Transverse colon (tissue), 4 donors: ENCODE data around the gene TCFL5. TPM values are rescaled to one million over a fixed set of nuclear protein-coding genes. Genes with fewer than 3 reads are reported as not detected.

Experiments used
- DNase-seq: peaks from one replicate; pipeline ENCODE4 v3.0.0-alpha.2; 2019
- H3K27ac ChIP-seq, 4 donors: fragments of 200-600 bp; sonication (generic); 2 replicates each; pipeline ENCODE4 v1.5.1; 2016 to 2018; ENCODE audit warnings: inconsistent platforms in 4 of 4
- H3K27me3 ChIP-seq: fragments of 200-600 bp; sonication (generic); 2 replicates; pipeline ENCODE4 v1.5.1; 2017; ENCODE audit warnings: inconsistent platforms
- H3K36me3 ChIP-seq, 4 donors: fragments of 200-600 bp; sonication (generic); 2 replicates each; pipeline ENCODE4 v1.5.1; 2017 to 2019; ENCODE audit warnings: inconsistent platforms in 4 of 4
- H3K4me1 ChIP-seq, 4 donors: fragments of 200-600 bp; sonication (generic); 2 replicates each; pipeline ENCODE4 v1.5.1; 2017 to 2020; ENCODE audit warnings: inconsistent platforms in 4 of 4
- H3K4me3 ChIP-seq, 4 donors: fragments of 200-600 bp; sonication (generic); 1 replicate in 1 of 4; 2 replicates in 3 of 4; pipeline versions ENCODE4 v1.5.1 to v1.6.1; 2017 to 2019; ENCODE audit warnings: inconsistent platforms in 4 of 4
- H3K9me3 ChIP-seq, 2 donors: fragments of 200-600 bp; sonication (generic); 2 replicates each; pipeline ENCODE4 v1.5.1; 2017 to 2019; ENCODE audit warnings: inconsistent platforms in 2 of 2
- CTCF ChIP-seq, 5 experiments: fragments of 200-600 bp in 3 of 5; fragments of 450-650 bp in 2 of 5; sonication (generic) in 3 of 5; IDR thresholded peaks; 1 replicate in 2 of 5; 2 replicates in 3 of 5; pipeline ENCODE4 v1.5.1; 2016 to 2017; ENCODE audit warnings: antibody characterized with exemption in 5 of 5, inconsistent platforms in 3 of 5, mild to moderate bottlenecking in 2 of 5, moderate library complexity in 1 of 5
- EP300 ChIP-seq: sonication (generic); formaldehyde crosslinking; IDR thresholded peaks from one replicate; pipeline ENCODE4 v1.6.1; 2017; ENCODE audit warnings: antibody characterized with exemption, low read depth
- POLR2A ChIP-seq: fragments of 450-650 bp; IDR thresholded peaks from one replicate; pipeline ENCODE4 v1.6.1; 2016; ENCODE audit warnings: antibody characterized with exemption, mild to moderate bottlenecking, moderate library complexity
- POLR2AphosphoS5 ChIP-seq, 3 donors: sonication (generic); formaldehyde crosslinking; IDR thresholded peaks; one replicate each; pipeline ENCODE4 v1.6.1; 2016; ENCODE audit warnings: antibody characterized with exemption in 3 of 3
- WGBS, 2 donors: methylation state at CpG; one replicate each; pipeline ENCODE4 v1.1.5; 2018; ENCODE audit warnings: low coverage in 1 of 2; 5-methylcytosine and 5-hydroxymethylcytosine counted together
- in situ Hi-C, 4 donors: fragments of 200-750 bp; cut with MboI; loops; one replicate each; pipeline versions ENCODE4 v1.15.0 to v1.15.1; 2017; ENCODE audit warnings: low sequenced_read_pairs in 3 of 4, low pct_ligation_motif_present in 1 of 4, low pct_unique_long_range_greater_than_20kb in 1 of 4
- intact Hi-C: fragments of 100-400 bp; cut with DNase I; formaldehyde crosslinking; loops from one replicate; pipeline ENCODE4 v1.15.1; 2023; ENCODE audit warnings: low total_unique reads
- total RNA-seq, 4 donors: library from RNA; depleted of rRNA; stranded (reverse); fragments of >200 nt; gene quantifications; one replicate each; pipeline ENCODE4 v1.1.0, GENCODE V29; 2016

The TCFL5 gene
- total RNA-seq, 4 donors from 2014 or later: 5.2 to 19.9 (median 5.9) TPM

GRCh38 chr20:62825986-62826645 lies 35.5 kb downstream of the TCFL5 start:
- no peak for DNase-seq
- H3K36me3 ChIP-seq: no peaks in the 10 kb centered on the region
- H3K4me3 ChIP-seq: no peak overlapping the region
- H3K4me1 ChIP-seq: peaks cover 13 to 16% (median 15%) of the 10 kb centered on the region in 4 donors
- TF ChIP-seq POLR2AphosphoS5 (IDR thresholded peaks at IDR 0.05): no peak
- no peak for TF ChIP-seq EP300
- no peak for TF ChIP-seq POLR2A
- no peak for TF ChIP-seq CTCF (IDR thresholded peaks at IDR 0.05)
- H3K27me3 ChIP-seq: no peaks in the 10 kb centered on the region
- peak overlapping the region in 1 of 4 donors; percentile 83 for H3K27ac ChIP-seq
- 77% methylated on average over 22 of the region's 27 CpGs; no CpG with 5 or more reads in 1 of the 2 donors for WGBS, 2 donors
- no peaks in the 10 kb centered on the region for H3K9me3 ChIP-seq
- intact Hi-C loops (no loop called here), in situ Hi-C loops (no loop called here)

- no peaks in the 10 kb centered on the region for H3K9me3 ChIP-seq
- peaks cover 9 to 12% (median 11%) of the 10 kb centered on the region in 4 donors for H3K4me1 ChIP-seq
- H3K27ac ChIP-seq: peak overlapping the region in 2 of 4 donors; percentile 78 to 83
- no peak for DNase-seq
- in situ Hi-C loops: no loop called here
- H3K4me3 ChIP-seq: no peak overlapping the region
- intact Hi-C loops: no loop called here
- peaks cover 3% of the 10 kb centered on the region for H3K27me3 ChIP-seq
- TF ChIP-seq EP300 (no peak), POLR2AphosphoS5 (IDR thresholded peaks at IDR 0.05) (no peak), POLR2A (no peak), CTCF (IDR thresholded peaks at IDR 0.05) (no peak)
- no peaks in the 10 kb centered on the region for H3K36me3 ChIP-seq
- WGBS, 2 donors: 70% methylated on average over 22 of the region's 22 CpGs; no CpG with 5 or more reads in 1 of the 2 donors
Measured at GRCh38 chr20:62825333-62825985, 36.2 kb downstream of the TCFL5 start.

GRCh38 chr20:62824476-62825332 lies 36.9 kb downstream of the TCFL5 start:
- peaks cover 9 to 12% (median 11%) of the 10 kb centered on the region in 4 donors for H3K4me1 ChIP-seq
- 33% methylated on average over 13 of the region's 36 CpGs; no CpG with 5 or more reads in 1 of the 2 donors for WGBS, 2 donors
- in situ Hi-C loops: no loop called here

GRCh38 chr20:62823688-62824475 lies 37.7 kb downstream of the TCFL5 start:
- H3K36me3 ChIP-seq: no peaks in the 10 kb centered on the region
- peaks cover 15 to 16% (median 15%) of the 10 kb centered on the region in 4 donors for H3K4me1 ChIP-seq
- peak overlapping the region in 1 of 4 donors; percentile 35 for H3K4me3 ChIP-seq
- DNase-seq: no peak
- intact Hi-C loops: no loop called here
- TF ChIP-seq POLR2AphosphoS5 (IDR thresholded peaks at IDR 0.05) (no peak), POLR2A (no peak), CTCF (IDR thresholded peaks at IDR 0.05) (no peak), EP300 (no peak)
- H3K9me3 ChIP-seq: no peaks in the 10 kb centered on the region
- H3K27ac ChIP-seq: peak overlapping the region in 3 of 4 donors; percentile 78 to 83 (median 79)
- in situ Hi-C loops: no loop called here
- peaks cover 18% of the 10 kb centered on the region for H3K27me3 ChIP-seq
- WGBS, 2 donors: 86% methylated on average over 14 of the region's 38 CpGs; no CpG with 5 or more reads in 1 of the 2 donors

More at GRCh38 chr20:62824476-62825332, 36.9 kb downstream of the TCFL5 start:
- Histone ChIP-seq H3K9me3 (no peaks in the 10 kb centered on the region), H3K36me3 (no peaks in the 10 kb centered on the region), H3K27me3 (peaks cover 10% of the 10 kb centered on the region), H3K4me3 (peak overlapping the region in 3 of 4 donors; percentile 18 to 35 (median 29)), H3K27ac (peak overlapping the region; percentile 21 to 83 (median 78))
- TF ChIP-seq EP300 (no peak), POLR2A (no peak), POLR2AphosphoS5 (IDR thresholded peaks at IDR 0.05) (peak in 1 of 3 donors; percentile 70)
- intact Hi-C loops: no loop called here
- peak; percentile 86 for DNase-seq
